ENCODE results near the gene TIAL1. TPM values are rescaled to one million over a fixed set of nuclear protein-coding genes. Genes with fewer than 3 reads are reported as not detected.
"Not testable (repeated sequence)": the region's sequence is repeated elsewhere in the genome, so short reads cannot be mapped to it uniquely, and the experiment has no call there.

TIAL1 gene
- total RNA-seq, 1 donor from 2014 or later, result 183 TPM

DNA sequence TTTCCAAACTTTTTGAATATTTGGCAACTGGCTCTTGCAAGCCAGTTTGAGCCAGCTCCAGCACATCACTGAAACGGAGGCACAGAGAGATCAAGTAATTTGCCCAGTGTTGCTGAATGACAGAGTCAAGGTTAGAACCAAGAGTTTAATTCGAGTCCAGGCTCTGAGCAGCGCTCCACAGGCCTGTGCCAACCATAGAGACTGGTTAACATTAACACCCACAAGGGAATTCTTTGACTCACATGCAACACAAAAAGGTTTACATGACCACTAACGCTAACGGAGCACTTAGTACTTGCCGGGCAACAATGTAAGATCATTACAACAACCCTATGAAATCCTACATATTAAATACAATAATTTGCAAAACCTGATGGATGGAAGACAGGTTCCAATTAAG lies 55.7 kb downstream of the TIAL1 start:
- intact Hi-C loops (cut with micrococcal nuclease), result loop anchor here (1.0 to 5.0 kb wide), 3 partner anchors 25 to 239 kb away; no protein-coding TSS in a partner anchor
- Mint-ChIP-seq H3K36me3 (ENCODE audit: low read depth) (peaks cover 28% of the 10 kb centered on the region), H3K9me3 (no peaks in the 10 kb centered on the region), H3K4me3 (ENCODE audit: low read depth) (peak overlapping the region; percentile 89), H3K4me1 (ENCODE audit: low read depth) (peaks cover 57% of the 10 kb centered on the region), H3K27ac (peak overlapping the region; percentile 74), H3K27me3 (ENCODE audit: low read depth) (peaks cover 6% of the 10 kb centered on the region)
- DNase-seq (ENCODE audit: low spot score), result no peak

- Mint-ChIP-seq H3K4me1 (ENCODE audit: low read depth) (peaks cover 67% of the 10 kb centered on the region), H3K4me3 (ENCODE audit: low read depth) (peak overlapping the region; percentile 89), H3K27ac (peak overlapping the region; percentile 80), H3K36me3 (ENCODE audit: low read depth) (peaks cover 38% of the 10 kb centered on the region), H3K9me3 (no peaks in the 10 kb centered on the region), H3K27me3 (ENCODE audit: low read depth) (no peaks in the 10 kb centered on the region)
- DNase-seq (ENCODE audit: low spot score), result no peak
- intact Hi-C loops (cut with micrococcal nuclease), result loop anchor here (5.0 kb wide), 1 partner anchor 238 kb away; no protein-coding TSS in a partner anchor
Observed at GRCh38 chr10:119540038-119540437, 56.7 kb downstream of the TIAL1 start.

GRCh38 chr10:119539359-119539825 lies 57.4 kb downstream of the TIAL1 start:
- Mint-ChIP-seq H3K4me1 (ENCODE audit: low read depth) (peaks cover 69% of the 10 kb centered on the region), H3K9me3 (no peaks in the 10 kb centered on the region), H3K27me3 (ENCODE audit: low read depth) (no peaks in the 10 kb centered on the region), H3K36me3 (ENCODE audit: low read depth) (peaks cover 39% of the 10 kb centered on the region), H3K27ac (peak overlapping the region; percentile 84), H3K4me3 (ENCODE audit: low read depth) (peak overlapping the region; percentile 80)
- intact Hi-C loops (cut with micrococcal nuclease), result no loop called here
- no peak for DNase-seq (ENCODE audit: low spot score)

DNA sequence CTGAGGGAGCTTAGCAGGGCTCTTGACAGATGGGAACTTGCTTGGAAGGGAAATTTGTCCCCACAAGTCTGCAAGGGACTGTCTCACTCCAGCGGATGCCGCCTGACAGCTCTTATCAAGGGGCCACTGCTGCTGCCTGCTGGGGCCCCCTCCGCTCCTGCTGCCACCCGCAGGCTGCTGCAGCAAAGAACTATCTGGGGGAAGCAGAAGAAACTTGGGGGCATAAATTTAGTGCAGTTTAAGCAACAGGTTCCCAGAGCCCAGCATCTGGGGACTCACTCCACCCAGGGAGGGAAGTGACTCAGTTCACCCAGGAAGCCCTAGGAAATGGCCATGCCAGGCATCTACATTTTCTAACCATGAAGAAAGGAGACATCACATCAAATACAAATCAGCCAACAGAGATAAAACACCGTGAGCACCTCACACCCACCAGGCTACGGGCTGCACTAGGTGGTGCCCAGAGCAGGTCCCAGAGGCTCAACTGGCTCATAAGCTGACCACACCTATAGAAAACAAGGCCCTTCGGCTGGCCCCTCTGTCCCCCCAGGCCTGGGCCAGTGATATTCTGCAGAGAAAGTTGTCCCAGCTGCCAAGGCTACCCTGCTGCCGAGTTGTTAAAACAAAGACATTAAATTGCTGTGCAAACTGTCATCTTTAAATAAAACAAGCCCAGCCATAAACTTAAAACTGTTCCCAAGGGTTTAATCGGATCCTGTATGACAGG lies 58.0 kb downstream of the TIAL1 start:
- peak; percentile 32 for DNase-seq (ENCODE audit: low spot score)
- Mint-ChIP-seq H3K4me3 (ENCODE audit: low read depth) (peak overlapping the region; percentile 80), H3K9me3 (no peaks in the 10 kb centered on the region), H3K27me3 (ENCODE audit: low read depth) (no peaks in the 10 kb centered on the region), H3K4me1 (ENCODE audit: low read depth) (peaks cover 65% of the 10 kb centered on the region), H3K36me3 (ENCODE audit: low read depth) (peaks cover 41% of the 10 kb centered on the region), H3K27ac (peak overlapping the region; percentile 84)
- intact Hi-C loops (cut with micrococcal nuclease), result no loop called here

DNA sequence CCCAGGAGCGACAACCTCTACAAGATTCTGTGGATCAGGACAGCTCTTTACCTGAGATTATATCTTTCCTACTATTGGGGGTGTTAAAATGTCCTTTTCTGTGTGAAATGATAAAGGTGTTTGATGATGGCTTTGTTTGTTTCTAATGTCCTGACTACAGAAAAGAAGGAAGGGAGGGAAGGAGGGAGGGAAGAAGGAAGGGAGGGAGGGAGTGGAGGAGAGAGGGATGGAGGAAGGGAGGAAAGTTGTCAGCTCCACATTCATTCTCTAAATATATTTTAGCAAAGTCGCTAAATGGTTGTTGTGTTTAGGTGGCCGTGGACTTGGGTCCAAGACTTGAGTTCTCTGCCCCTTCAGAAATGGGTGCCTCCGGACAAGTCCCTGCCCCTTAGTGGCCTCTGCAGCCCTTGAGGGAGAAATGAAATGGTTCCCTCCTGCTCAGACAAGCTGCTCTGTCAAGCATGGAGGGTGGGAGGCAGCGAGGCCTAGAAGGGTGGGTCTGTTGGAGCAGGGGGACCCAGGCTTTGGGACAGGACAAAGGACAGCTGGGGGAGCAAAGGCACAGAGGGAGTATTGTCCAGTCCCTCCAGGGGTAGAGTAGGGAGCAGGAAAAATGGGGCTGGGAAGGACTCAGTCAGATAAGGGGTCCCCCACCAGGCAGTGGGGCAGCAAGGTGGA lies 58.7 kb downstream of the TIAL1 start:
- peak overlapping the region; percentile 80 for H3K4me3 Mint-ChIP-seq (ENCODE audit: low read depth)
- peaks cover 48% of the 10 kb centered on the region for H3K36me3 Mint-ChIP-seq (ENCODE audit: low read depth)
- H3K9me3 Mint-ChIP-seq, result no peaks in the 10 kb centered on the region
- H3K27ac Mint-ChIP-seq, result peak overlapping the region; percentile 84
- no peak for DNase-seq (ENCODE audit: low spot score)
- intact Hi-C loops (cut with micrococcal nuclease), result no loop called here
- peaks cover 64% of the 10 kb centered on the region for H3K4me1 Mint-ChIP-seq (ENCODE audit: low read depth)
- H3K27me3 Mint-ChIP-seq (ENCODE audit: low read depth), result no peaks in the 10 kb centered on the region

DNA sequence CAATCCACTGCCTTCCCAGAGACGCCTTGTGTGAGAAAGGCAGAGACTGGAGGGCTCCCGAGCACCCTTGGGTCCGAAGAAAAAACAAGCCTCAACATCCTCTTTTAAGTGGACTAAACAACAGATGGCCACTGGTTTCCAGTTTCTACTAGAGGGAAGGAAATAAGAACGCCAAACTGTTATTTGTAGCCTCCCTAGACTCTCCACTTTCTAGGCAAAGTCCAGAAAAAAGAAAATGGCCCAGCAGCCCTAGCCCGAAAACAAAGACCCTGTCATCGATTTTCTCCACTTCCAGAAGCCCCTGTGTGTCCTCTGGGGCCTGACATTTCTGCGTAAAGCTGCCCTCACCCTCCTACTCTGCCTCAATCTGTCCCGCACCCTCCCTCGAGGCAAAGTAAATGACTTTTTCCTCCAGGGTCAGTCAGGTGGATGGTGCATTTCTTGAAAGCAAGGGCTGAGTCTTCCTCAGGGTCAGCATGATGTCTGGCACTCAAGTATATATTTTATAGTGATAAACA lies 60.2 kb downstream of the TIAL1 start:
- peaks cover 72% of the 10 kb centered on the region for H3K4me1 Mint-ChIP-seq (ENCODE audit: low read depth)
- no peaks in the 10 kb centered on the region for H3K27me3 Mint-ChIP-seq (ENCODE audit: low read depth)
- H3K4me3 Mint-ChIP-seq (ENCODE audit: low read depth), result no peak overlapping the region
- peak overlapping the region; percentile 60 for H3K27ac Mint-ChIP-seq
- DNase-seq (ENCODE audit: low spot score), result no peak
- intact Hi-C loops (cut with micrococcal nuclease), result no loop called here
- H3K9me3 Mint-ChIP-seq, result no peaks in the 10 kb centered on the region
- peaks cover 56% of the 10 kb centered on the region for H3K36me3 Mint-ChIP-seq (ENCODE audit: low read depth)

- peak overlapping the region; percentile 20 for H3K27ac Mint-ChIP-seq
- no peak for DNase-seq (ENCODE audit: low spot score)
- H3K36me3 Mint-ChIP-seq (ENCODE audit: low read depth), result peaks cover 56% of the 10 kb centered on the region
- intact Hi-C loops (cut with micrococcal nuclease), result no loop called here
- H3K9me3 Mint-ChIP-seq, result no peaks in the 10 kb centered on the region
- no peaks in the 10 kb centered on the region for H3K27me3 Mint-ChIP-seq (ENCODE audit: low read depth)
- H3K4me3 Mint-ChIP-seq (ENCODE audit: low read depth), result no peak overlapping the region
- peaks cover 73% of the 10 kb centered on the region for H3K4me1 Mint-ChIP-seq (ENCODE audit: low read depth)
Observed at GRCh38 chr10:119535837-119536507, 60.8 kb downstream of the TIAL1 start.

GRCh38 chr10:119535305-119535704 lies 61.5 kb downstream of the TIAL1 start:
- DNase-seq (ENCODE audit: low spot score), result no peak
- Mint-ChIP-seq H3K27me3 (ENCODE audit: low read depth) (no peaks in the 10 kb centered on the region), H3K4me3 (ENCODE audit: low read depth) (no peak overlapping the region), H3K36me3 (ENCODE audit: low read depth) (peaks cover 53% of the 10 kb centered on the region), H3K9me3 (no peaks in the 10 kb centered on the region), H3K4me1 (ENCODE audit: low read depth) (peaks cover 68% of the 10 kb centered on the region), H3K27ac (peak overlapping the region; percentile 20)
- intact Hi-C loops (cut with micrococcal nuclease), result no loop called here

GRCh38 chr10:119533473-119533872 lies 63.3 kb downstream of the TIAL1 start:
- peaks cover 53% of the 10 kb centered on the region for H3K4me1 Mint-ChIP-seq (ENCODE audit: low read depth)
- no peaks in the 10 kb centered on the region for H3K9me3 Mint-ChIP-seq

GRCh38 chr10:119532791-119533190 lies 64.0 kb downstream of the TIAL1 start:
- H3K4me3 Mint-ChIP-seq (ENCODE audit: low read depth), result not testable (repeated sequence)

More at GRCh38 chr10:119533473-119533872, 63.3 kb downstream of the TIAL1 start:
- no peaks in the 10 kb centered on the region for H3K27me3 Mint-ChIP-seq (ENCODE audit: low read depth)
- DNase-seq (ENCODE audit: low spot score), result no peak
- intact Hi-C loops (cut with micrococcal nuclease), result no loop called here
- H3K36me3 Mint-ChIP-seq (ENCODE audit: low read depth), result peaks cover 45% of the 10 kb centered on the region
- no peak overlapping the region for H3K4me3 Mint-ChIP-seq (ENCODE audit: low read depth)
- no peak overlapping the region for H3K27ac Mint-ChIP-seq

DNA sequence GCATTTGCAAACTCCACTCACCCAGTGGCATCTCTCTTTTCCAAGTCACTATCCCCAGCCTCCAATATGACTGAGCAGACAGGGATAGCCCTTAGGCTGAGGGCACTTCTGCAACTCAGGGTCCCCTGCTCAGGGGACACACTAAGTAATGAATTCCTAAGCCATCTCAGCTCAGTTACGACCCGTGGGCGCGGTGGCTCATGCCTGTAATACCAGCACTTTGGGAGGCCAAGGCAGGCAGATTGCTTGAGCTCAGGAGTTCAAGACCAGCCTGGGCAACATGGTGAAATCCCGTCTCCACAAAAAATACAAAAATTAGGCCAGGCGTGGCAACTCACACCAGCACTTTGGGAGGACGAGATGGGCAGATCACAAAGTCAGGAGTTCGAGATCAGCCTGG lies 64.5 kb downstream of the TIAL1 start:
- H3K27me3 Mint-ChIP-seq (ENCODE audit: low read depth); intact Hi-C loops (cut with micrococcal nuclease); H3K27ac Mint-ChIP-seq; H3K9me3 Mint-ChIP-seq; H3K4me3 Mint-ChIP-seq (ENCODE audit: low read depth); DNase-seq (ENCODE audit: low spot score): not testable (repeated sequence)
- Mint-ChIP-seq H3K36me3 (ENCODE audit: low read depth) (peaks cover 51% of the 10 kb centered on the region), H3K4me1 (ENCODE audit: low read depth) (peaks cover 44% of the 10 kb centered on the region)

More at GRCh38 chr10:119532791-119533190, 64.0 kb downstream of the TIAL1 start:
- H3K9me3 Mint-ChIP-seq; H3K27ac Mint-ChIP-seq; H3K27me3 Mint-ChIP-seq (ENCODE audit: low read depth); intact Hi-C loops (cut with micrococcal nuclease); DNase-seq (ENCODE audit: low spot score): not testable (repeated sequence)
- H3K36me3 Mint-ChIP-seq (ENCODE audit: low read depth), result peaks cover 46% of the 10 kb centered on the region
- peaks cover 47% of the 10 kb centered on the region for H3K4me1 Mint-ChIP-seq (ENCODE audit: low read depth)

- no peak for DNase-seq (ENCODE audit: low spot score)
- intact Hi-C loops (cut with micrococcal nuclease), result no loop called here
- Mint-ChIP-seq H3K27ac (no peak overlapping the region), H3K9me3 (no peaks in the 10 kb centered on the region), H3K36me3 (ENCODE audit: low read depth) (peaks cover 56% of the 10 kb centered on the region), H3K4me3 (ENCODE audit: low read depth) (no peak overlapping the region), H3K4me1 (ENCODE audit: low read depth) (peaks cover 35% of the 10 kb centered on the region), H3K27me3 (ENCODE audit: low read depth) (no peaks in the 10 kb centered on the region)
Observed at GRCh38 chr10:119531067-119531466, 65.7 kb downstream of the TIAL1 start.
